NCI-H2107 treated with DMSO at 0.1 percent for 48 hours (cell line): ENCODE measurements around the gene ZNF804B.
"Not testable (repeated sequence)": the region's sequence is repeated elsewhere in the genome, so short reads cannot be mapped to it uniquely, and the experiment has no call there.

Source experiments
- DNase-seq: peaks from one replicate; lab custom pipeline; 2025; ENCODE audit not compliant: unreplicated experiment; lab: John Stamatoyannopoulos, UW

The ZNF804B gene

DNA sequence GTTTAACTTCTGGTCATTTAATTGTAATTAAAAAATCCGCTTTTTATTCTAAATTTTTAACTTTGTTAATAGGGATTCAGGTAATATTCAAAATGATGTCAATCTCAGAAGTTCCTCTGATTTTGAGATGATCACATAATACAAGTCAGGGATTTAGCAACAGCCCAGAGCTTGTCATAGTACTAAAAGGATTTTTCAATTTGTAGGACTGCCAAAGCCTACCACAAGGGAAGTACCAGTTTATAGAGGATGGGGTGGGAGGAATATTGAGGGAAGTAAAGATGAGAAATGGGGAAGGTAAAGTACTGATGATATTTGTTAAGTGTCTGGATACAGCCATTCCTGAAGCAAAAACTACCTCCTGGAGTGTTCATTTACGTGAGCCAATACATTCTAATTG lies 314.3 kb downstream of the ZNF804B start:
- DNase-seq, result no peak

DNA sequence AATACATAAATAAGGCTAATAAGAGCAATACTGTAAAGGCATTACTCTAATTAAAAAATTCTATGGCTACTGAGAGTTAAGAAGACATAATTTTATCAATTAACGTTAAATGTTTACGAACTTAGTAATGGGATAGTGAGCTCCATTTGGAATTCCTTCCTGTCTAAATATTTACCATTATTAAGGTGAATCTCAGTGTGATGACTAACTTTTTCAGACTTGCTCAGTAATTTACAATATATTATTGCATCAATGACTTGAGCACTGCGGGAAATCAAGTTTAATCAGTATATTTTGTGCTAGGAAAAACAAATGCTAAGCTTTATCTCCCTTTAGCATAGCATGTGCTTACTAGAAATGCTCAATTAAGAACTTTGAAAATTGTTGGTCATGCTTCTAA lies 318.5 kb downstream of the ZNF804B start:
- DNase-seq, result no peak

DNA sequence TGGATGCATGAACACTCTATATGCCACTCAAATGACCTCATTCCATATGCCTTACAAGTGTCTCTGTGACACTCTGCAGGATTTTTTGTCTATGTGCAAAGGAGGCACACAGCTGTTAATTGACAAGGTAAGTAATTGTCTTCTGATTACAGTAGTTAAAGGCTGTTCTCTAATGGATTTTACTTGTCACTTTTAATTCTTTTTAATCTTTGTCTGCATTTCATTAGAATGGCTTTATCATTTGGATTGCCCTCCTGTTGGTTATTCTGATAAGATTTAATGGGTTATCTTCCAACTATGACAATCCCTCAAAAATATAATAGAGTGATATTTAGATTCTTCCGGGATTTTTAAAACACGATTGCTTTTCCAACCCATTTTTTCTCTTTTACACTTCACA lies 326.1 kb downstream of the ZNF804B start:
- DNase-seq, result no peak

DNA sequence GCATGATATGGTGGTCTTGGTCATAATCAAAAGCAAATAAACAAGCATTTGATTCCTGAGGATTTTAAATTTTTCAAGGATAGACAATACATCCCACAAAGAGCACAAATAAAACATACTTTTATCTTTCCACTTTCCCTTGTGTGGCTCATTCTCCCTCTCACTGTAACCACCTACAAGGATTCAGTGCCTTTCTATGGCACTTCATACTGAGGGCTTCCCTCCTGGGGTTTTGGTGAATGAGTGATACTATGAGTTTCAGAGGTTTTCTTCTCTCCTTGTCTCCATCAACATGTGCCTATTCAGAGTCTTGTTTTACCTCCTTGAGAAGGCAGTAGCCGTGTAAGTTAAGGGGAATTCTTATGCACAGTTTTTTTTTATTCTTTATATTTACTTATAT lies 332.1 kb downstream of the ZNF804B start:
- DNase-seq, result no peak

DNA sequence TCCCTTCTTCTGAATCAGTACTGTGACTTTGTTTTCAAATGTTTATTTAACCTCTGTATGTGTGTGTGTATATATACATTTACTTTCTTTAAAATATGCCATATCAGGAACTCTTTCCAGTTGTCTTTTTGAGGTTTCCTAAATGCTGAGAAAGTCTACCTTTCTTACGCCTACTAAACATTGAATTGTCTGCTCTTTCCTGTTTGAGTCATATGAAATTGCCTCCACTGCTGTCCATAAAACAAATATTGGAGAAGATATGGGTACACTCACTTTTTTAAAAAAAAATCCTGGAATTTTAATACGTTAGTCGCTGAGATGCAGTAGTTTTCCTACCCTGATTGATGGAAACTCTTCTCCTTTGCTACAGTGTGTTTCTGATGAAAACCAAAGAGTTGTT lies 334.8 kb downstream of the ZNF804B start:
- no peak for DNase-seq

DNA sequence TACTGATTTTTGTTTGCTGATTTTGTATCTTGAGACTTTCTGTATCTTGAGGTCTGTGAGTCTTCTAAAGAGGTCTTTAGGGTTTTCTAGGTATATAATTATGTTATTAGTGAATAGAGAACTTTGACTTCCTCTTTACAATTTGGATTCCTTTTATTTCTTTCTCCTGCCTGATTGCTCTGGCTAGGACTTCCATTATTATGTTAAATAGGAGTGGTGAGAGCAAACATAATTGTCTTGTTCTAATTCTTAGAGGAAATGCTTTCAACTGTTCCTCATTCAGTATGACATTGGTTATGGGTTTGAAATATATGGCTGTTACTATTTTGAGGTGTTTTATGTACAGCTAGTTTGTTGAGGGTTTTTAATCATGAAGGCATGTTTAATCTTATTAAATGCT lies 344.1 kb downstream of the ZNF804B start:
- no peak for DNase-seq

DNA sequence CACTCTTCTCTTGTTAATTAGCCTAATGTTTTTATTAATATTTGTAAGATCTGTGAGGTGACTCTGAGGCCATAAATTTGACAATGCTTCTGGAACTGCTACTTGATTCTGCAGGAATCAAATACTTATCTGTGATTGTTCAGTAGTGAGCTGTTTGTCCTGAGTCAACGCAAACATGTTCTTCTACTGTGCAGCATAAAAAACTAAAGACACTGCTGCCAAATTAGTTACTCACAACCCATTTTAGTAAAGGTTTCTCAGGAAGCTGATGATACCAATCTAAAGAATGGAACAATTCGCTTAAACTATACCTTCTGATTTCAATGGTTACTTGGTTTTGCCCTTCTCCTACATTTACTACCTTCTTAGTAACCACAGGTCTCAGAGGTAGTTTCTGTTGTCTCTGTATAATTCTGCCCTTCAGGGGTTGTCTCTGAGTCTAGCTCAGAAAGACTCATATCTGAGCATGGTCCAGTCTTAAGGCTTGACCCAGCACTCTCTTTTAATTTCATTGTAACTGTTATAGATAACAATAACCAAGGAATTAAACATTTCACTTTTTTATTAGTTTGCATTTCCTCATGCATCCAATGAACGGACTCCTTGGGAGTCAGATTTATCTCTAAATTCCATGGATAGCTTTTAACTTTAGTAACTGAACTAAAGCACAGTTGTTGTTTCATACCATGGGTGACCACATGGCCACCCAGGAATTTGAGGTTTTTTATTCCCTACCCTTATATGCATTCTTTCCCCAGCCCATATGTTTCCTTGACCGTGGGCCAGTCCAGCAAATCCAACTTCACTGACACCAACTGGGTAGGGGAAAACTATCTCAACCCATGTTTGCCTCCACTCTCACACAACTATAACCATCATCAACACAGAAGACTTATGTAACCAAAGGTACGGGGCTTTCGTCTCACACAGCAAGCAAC lies 345.5 kb downstream of the ZNF804B start:
- DNase-seq, result no peak

DNA sequence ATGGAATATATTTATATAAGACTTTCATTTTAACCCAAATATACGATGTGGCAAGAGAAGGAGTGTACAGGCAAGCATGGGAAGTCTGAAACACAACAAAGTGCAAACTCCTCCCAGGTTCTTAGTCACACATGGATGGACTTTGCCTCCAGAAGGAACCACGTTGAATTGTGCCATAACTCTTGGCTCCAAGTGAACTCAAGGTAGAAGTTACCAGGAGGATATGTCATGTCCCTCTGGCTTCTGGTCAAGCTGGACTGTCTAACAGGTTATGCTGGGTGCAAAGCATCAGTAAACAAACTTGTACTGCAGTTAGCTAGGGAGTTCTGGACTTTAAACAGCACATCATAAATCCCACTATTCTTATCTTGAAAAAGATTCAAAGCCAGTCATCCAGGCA lies 364.4 kb downstream of the ZNF804B start:
- DNase-seq, result no peak

DNA sequence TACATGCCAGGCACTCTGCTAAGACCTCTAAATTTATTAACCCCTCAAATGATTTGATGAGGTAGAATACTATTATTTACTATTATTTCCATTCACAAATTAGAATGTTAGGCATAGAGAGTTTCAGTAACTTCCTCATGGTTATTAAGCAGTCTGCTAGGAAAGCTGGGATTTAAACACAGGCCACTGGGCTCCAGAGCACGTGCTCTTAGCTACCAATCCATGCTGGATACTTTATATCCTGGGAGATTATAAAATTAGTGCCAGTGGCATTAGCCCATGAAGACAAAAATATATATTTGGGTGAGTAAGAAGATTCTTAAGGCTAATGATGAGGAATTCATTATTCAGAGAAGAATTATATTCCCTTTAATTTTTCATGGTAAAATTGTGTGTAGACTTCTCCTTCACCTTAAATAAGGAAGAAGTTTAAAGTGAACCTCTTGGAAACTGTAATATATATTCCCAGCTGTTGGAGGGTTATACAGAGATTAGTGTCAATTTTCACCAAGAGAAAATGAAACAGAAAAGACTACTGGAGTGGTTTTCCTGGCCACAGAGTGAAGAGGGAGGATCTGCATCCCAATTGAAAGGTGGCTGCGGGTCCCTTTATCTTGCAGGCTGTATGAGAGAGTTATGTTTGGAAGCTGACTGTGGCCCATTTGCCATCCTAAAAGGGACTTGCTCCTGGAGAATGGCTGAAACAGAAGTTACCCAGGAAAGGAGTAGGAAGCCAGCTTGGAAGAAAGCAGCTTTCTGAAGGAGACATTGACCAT lies 370.3 kb downstream of the ZNF804B start:
- DNase-seq, result no peak

DNA sequence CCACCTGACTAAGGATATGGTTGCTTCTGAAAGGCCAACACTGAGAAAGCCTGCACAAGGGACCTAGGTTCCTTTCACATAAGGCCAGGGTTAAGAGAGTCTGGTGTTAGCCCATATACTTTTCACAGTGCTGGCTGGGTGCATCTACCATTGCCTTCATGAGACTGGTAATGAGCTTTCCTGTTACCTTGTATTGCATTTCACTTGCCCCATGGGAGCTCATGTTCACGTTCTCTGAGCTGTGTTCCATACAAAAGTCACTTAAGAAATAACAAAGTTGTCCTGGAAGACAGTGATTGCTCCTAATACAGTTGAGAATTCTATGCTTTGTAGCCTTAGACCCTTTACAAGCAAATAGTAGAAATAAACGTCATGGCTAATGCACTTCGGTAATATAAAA lies 373.9 kb downstream of the ZNF804B start:
- DNase-seq, result no peak

DNA sequence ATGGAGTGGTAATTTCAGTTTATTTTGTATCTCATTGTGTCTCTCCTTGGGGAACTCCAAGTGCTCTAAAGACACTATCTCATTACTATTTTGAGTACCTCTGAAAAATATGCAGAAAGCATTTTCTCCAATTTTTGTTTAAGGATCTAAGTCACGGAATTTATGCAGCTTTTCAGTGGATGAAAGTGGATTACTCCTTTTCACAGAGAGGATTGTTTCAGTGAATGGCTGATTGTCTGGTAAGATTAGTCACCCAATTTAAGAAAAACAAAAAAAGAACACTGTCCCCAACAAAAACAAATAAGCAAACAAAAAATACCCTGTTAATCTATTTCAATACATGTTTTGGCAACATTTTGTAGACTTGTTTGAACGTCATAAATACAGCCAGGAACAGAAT lies 374.3 kb downstream of the ZNF804B start:
- DNase-seq, result no peak

DNA sequence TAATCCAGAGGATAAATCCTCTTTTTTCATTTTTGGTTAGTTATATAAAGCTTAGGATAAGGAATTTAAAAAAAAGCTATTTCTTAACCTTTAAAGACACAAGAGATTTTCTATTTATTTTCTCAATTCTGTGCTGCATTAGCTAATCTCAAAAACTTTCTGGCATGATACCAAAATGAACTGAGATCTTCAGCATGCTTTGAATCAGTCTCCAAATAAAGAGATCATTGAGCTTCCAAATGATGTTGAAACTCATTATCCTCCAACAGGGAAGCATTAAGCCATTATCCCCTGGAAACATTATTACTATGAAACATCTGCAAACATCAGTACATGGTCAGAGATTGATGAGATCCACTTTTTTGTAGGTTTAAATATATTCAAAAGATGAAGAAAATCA lies 386.3 kb downstream of the ZNF804B start:
- no peak for DNase-seq

DNA sequence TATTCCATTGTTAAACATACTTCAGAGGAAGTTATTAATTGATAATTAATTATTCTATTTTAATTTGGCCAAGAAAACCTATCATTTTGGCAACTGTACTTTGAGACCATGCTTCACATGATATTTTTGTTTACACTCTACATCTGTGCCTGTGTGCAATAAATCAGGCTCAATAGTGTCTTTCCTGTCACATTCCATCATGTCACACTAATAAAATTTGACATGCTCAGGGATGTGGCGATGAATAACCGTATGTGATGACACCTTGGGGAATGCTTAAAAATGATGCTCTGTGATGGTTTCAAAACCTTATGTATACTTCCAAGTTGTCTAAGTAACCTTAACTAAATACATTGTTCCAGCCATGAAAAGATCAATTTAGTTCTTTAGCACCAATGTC lies 400.6 kb downstream of the ZNF804B start:
- DNase-seq, result no peak

DNA sequence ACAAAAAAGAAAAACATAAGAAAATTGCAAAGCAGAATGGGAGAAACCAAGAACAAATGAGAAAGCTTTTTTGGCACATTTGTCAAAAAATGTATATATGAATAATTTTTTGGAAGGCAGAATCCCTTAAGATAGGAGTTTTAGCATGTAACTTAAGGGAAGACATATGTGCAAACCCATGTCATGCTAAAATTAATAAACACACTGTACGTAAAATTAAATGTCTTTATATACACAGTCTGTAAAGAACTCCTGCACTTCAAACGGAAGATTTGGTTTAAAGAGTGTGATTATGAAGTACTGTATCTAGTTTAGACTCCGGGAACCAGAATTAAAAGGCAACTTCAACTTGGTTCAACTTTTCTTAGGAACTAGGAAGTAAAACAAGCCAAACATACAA lies 405.9 kb downstream of the ZNF804B start:
- DNase-seq, result no peak

DNA sequence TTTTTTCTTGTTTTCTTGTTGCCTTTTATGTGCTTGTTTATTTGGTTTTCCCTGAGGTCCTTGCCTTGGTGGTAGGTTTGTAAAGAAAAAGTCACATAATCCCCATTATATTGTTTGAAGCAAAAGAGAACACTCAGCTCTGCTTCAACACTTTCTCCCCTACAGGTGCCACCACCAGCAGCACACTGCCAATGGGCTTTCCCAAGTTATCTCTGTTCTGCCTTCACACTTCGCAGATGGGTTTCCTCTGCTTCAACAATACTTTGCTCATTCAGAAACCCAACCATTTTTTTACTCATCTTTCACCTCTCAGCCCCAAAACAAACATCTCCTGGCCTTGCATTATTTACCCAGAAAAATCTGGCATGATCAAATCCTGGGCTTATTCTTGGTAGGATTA lies 411.1 kb downstream of the ZNF804B start:
- DNase-seq, result no peak

DNA sequence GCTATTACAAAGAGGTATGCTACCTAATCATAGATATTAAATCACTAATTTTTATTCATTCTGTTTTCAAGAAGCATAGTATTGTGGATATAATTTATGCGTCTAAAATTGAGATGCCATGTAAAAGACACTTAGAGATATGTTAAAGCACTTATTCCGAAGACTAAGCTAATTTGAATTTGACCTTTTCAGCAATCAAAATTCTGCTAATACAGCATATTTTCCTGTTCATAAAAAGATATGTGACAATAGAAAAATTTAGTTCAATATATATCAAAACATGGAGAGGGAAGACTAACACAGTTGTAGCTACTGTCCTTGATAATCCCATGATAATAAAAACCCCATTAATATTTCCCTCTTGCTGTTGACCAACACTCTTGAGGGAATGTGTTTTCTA lies 422.6 kb downstream of the ZNF804B start:
- DNase-seq, result no peak

DNA sequence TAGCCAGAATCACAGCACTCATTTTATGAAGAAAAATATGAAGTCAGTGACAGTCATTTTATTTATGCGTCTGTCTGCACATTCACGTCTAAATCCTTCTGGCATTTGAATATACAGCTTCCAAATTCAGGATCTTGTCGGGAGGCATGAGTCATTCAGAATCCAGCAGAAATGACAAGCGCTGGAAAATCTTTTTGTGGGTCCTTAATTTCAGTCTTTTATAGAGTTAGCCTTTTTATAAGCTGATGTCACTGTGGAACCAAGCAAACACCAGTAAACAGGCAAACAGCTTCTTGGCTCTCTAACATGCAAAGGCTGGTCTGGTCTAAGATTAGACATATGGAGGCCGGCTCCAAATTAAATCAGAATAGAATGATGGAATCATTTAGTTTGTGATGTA lies 424.2 kb downstream of the ZNF804B start:
- no peak for DNase-seq

DNA sequence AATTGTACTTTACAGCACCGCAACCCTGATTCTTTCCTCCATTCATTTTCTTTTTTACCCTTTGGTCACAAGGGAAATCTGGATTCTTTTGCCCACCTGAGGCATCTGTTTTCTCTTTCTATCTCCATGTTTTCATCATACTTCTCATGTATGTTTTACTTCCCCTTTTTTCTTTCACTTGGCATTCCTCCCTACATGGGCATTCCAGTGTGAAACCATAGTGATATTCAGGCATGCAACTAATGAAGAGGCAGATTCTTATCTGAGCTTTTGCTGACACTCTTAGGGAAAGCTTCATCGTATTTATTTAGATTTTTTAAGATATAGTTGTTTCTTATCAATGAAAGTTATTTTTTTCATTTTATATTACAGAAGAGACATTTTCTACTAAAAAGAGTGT lies 441.3 kb downstream of the ZNF804B start:
- no peak for DNase-seq

DNA sequence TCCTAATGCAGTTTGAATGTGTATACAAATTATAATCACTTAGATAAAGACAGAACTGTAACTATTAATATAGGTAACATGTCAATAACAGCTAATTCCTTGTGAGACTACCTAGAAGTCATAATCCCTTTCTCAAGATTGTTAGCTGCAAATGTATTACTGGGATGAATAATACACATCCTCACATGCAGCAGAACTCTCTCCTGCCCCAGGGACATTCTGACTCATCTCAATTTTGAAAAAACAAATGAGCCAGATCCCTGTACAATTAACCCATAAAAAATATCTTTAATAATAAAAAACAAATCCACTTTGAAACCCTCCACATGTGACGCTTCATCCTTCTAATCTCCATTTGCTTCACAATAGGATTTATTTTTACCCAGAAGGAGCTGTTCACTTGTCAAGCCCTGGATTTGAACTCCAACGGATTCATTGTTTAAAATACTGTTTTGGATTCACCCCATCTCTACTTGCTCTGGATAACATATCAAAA lies 464.4 kb downstream of the ZNF804B start:
- no peak for DNase-seq

DNA sequence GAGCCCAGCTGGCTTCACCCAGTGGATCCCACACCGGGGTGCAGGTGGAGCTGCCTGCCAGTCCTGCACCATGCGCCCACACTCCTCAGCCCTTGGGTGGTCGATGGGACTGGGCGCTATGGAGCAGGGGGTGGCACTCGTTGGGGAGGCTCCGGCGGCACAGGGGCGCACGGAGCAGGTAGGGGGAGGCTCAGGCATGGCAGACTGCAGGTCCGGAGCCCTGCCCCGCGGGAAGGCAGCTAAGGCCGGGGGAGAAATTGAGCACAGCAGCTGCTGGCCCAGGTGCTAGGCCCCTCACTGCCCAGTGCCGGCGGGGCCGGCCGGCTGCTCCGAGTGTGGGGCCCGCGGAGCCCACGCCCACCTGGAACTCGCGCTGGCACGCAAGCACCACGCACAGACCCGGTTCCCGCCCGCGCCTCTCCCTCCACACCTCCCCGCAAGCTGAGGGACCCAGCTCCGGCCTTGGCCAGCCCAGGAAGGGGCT lies 469.2 kb downstream of the ZNF804B start:
- not testable (repeated sequence) for DNase-seq

DNA sequence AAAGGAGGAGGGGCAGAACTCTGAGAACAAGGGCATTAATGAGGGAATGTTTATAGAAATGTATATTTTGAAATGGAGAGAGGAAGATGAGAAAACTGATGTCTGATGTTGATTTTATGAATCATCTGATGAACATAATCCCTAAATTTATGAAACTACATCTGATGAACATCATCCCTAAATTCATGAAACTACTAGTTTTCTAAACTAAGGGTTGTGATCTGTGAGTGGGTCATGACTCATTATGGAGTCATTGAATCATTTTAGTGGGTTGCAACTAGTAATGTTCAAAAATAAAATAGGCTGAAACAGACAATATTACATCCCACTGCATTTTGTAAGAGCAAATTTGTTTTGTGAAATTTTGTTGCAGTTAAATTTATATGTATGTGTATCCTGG lies 478.7 kb downstream of the ZNF804B start:
- no peak for DNase-seq

DNA sequence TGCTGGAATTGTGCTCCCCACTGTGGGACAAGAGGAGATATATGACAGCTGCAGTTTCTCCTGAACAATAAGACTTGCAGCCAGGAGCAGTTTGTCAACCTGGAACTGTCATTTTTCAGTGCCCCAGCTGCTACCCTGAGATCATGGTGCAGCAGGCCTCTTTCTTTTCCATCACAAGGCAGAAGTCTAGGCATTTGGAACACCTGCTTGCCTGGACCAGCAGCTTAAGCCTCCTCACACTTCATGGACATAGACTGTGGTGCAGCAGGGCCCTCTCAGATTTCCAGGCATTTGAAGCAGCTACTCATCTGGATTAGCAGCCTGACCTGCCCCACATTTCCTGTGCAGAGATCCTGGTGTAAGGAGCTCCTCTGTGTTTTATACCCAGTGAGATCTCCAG lies 486.7 kb downstream of the ZNF804B start:
- no peak for DNase-seq
